ENCODE data around the gene C7.

GRCh38 chr5:40916226-40916625 lies 6.9 kb downstream of the C7 start:
- TF ChIP-seq ZBTB26 (CRISPR knock-in tag; IDR thresholded peaks at IDR 0.05; ENCODE audit: borderline replicate concordance) (no peak), ZBTB7B (CRISPR knock-in tag; IDR thresholded peaks at IDR 0.05) (no peak), EZH2 (conservative IDR thresholded peaks at IDR 0.05; ENCODE audit: low read depth, low read length) (no peak), ZBTB33 (CRISPR knock-in tag; IDR thresholded peaks at IDR 0.05) (no peak), POLR2A (IDR thresholded peaks at IDR 0.05; ENCODE audit: insufficient read depth in 1 of 2, low read depth in 2 of 2, low read length in 2 of 2) (no peak), BCLAF1 (IDR thresholded peaks at IDR 0.05) (no peak), ZFP36 (IDR thresholded peaks at IDR 0.05; ENCODE audit: borderline replicate concordance, low read depth, low read length, partially characterized antibody) (no peak)
